ENCODE data around the gene ZNF195. TPM values are rescaled to one million over a fixed set of nuclear protein-coding genes. Genes with fewer than 3 reads are reported as not detected.
"Not testable (repeated sequence)": the region's sequence is repeated elsewhere in the genome, so short reads cannot be mapped to it uniquely, and the experiment has no call there.

Gene ZNF195
- 57.9 and 72.2 TPM in 2 replicates for total RNA-seq (ENCODE audit: low replicate concordance)

DNA sequence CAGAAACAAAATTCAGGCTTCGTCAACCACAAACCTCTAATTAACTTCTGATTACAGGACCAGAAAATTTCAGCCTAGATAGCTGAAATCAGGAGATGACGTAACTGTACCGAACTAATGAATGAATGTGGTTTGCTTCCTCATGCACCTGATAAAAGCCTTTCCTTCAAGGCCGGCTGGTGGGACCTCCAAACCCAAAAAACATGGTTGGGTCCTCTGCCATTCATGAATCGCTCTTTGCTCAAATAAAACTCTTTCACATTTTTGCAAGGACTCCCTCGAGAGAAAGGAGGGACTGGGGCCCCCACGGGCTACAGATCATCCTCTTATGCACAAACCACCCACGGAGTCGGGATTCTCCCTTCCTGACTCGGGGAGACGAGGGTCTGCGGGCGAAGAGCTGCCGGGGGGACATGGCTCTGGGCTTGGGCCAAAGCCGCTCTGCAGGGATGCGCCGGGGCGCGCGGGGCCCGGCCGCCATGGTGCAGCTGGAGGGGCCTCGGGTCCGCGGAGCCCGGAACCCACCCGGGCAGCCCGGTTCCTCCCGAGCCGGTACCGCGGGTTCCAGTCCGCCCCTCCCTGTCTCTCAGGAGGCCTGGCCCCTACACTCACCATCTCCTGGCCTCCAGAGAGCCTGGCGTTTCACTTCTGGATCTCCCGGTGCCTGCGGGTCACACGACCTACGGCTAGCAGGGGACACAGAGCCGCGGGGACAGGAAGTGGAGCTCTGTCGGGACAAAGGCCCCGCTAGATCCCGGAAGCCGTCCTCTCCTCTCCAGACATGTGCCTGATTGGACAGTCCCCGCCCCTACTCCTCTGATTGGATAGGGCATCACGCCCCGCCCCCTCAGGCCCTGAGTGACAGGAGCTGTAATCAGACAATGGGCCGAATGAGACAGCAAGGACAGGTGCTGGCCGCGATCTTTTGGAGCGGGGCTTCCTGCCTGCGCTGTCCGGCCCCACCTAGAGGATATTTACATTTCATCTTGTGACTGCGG, at the start of gene ZNF195:
Gene ZNF195 (minus strand): TSS at position 721 of the 998 bp plus-strand sequence. CDS start 106 bp downstream, at position 615.
- peak within 1 kb of the TSS; percentile 79 for H3K4me2 ChIP-seq
- H3K4me1 ChIP-seq, result peaks cover 35% of the 10 kb centered on the region
- peaks cover 5% of the 10 kb centered on the region for H3K36me3 ChIP-seq
- no peaks in the 10 kb centered on the region for H3K9me3 ChIP-seq (ENCODE audit: low read depth)
- Mint-ChIP-seq H3K27me3 (ENCODE audit: insufficient read depth, low read depth) (peaks cover 7% of the 10 kb centered on the region), H3K36me3 (peaks cover 52% of the 10 kb centered on the region), H3K27ac (peak within 1 kb of the TSS; percentile 99), H3K4me3 (peak within 1 kb of the TSS; percentile 99), H3K9me3 (peaks cover 52% of the 10 kb centered on the region), H3K4me1 (peaks cover 16% of the 10 kb centered on the region)
- H3K9ac ChIP-seq, result peak within 1 kb of the TSS; percentile 88
- no peak for TF ChIP-seq CTCF (IDR thresholded peaks at IDR 0.05)
- H3K27me3 ChIP-seq, result no peaks in the 10 kb centered on the region
- H3K4me3 ChIP-seq, result peak within 1 kb of the TSS; percentile 72
- H3K79me2 ChIP-seq (ENCODE audit: low read depth), result peaks cover 79% of the 10 kb centered on the region
- H3K27ac ChIP-seq, result peak within 1 kb of the TSS; percentile 77
- peaks cover 41% of the 10 kb centered on the region for H4K20me1 ChIP-seq (ENCODE audit: low read depth)
- peak; percentile 99 for DNase-seq (ENCODE audit: low spot score)
- peak within 1 kb of the TSS; percentile 87 for H2AFZ ChIP-seq (replicated peaks)
- peaks cover 23% of the 10 kb centered on the region for H3F3A ChIP-seq (ENCODE audit: low read depth)

DNA sequence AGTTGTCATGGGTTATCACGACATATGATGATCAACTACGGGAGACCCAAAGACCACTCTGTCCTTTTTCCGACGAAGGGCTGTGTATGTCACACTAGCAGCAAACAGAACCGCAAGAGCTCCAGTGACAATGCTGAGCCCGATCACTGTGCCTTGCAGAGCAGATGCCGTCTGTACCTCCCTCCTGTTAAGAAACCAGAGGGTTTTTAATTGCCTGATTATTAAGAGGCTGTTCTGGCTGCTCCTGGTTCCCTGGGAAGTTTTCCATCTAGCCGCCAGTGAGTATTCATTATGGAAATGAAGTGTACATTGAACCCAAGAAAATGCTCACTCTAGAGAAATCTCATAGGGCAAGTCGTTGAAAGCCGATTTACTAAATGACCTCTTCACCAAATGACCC, 49.1 kb upstream of the ZNF195 start:
- not testable (repeated sequence) for H3K36me3 Mint-ChIP-seq; H2AFZ ChIP-seq (replicated peaks)

GRCh38 chr11:3426541-3426940, 47.6 kb upstream of the ZNF195 start:
- H3K4me3 ChIP-seq; H3K4me3 Mint-ChIP-seq; H4K20me1 ChIP-seq (ENCODE audit: low read depth); H3K27ac Mint-ChIP-seq; H3K4me2 ChIP-seq; H3K36me3 ChIP-seq; H2AFZ ChIP-seq (replicated peaks); DNase-seq (ENCODE audit: low spot score); H3K36me3 Mint-ChIP-seq; H3K27me3 ChIP-seq; H3K9me3 Mint-ChIP-seq; H3K27ac ChIP-seq; H3K9ac ChIP-seq; H3K9me3 ChIP-seq (ENCODE audit: low read depth); H3F3A ChIP-seq (ENCODE audit: low read depth); H3K79me2 ChIP-seq (ENCODE audit: low read depth); H3K4me1 ChIP-seq: not testable (repeated sequence)
- peaks cover 13% of the 10 kb centered on the region for H3K27me3 Mint-ChIP-seq (ENCODE audit: insufficient read depth, low read depth)
- peaks cover 36% of the 10 kb centered on the region for H3K4me1 Mint-ChIP-seq

More for the DNA sequence above, 49.1 kb upstream of the ZNF195 start:
- H3K9me3 ChIP-seq (ENCODE audit: low read depth); H3F3A ChIP-seq (ENCODE audit: low read depth); H3K27ac ChIP-seq; H3K79me2 ChIP-seq (ENCODE audit: low read depth); H3K9ac ChIP-seq; H3K4me3 ChIP-seq; H3K27me3 ChIP-seq; H3K27ac Mint-ChIP-seq; H3K4me1 ChIP-seq; DNase-seq (ENCODE audit: low spot score); H3K36me3 ChIP-seq; H3K4me2 ChIP-seq; H3K9me3 Mint-ChIP-seq; H3K4me3 Mint-ChIP-seq; H4K20me1 ChIP-seq (ENCODE audit: low read depth): not testable (repeated sequence)
- Mint-ChIP-seq H3K4me1 (peaks cover 34% of the 10 kb centered on the region), H3K27me3 (ENCODE audit: insufficient read depth, low read depth) (peaks cover 13% of the 10 kb centered on the region)

DNA sequence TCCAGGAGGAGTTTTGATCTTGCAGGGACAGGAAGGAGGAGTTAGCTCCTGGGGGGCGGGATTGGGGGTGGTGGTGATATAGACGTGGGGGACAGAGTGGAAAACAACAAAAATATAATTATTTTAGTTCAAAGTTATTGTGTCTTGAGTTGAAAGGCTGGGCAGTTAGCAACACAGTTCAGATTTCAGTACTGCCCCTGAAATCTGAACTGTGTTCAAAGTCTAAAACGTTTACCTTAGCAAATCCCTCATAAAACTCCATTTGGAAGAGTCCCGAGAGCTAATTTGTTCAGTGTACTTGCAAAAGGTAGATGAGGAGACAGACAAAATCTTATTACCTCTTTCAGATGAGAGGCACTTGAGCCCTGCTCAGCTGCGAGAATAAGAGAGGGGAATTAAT, 45.0 kb upstream of the ZNF195 start:
- H3K27ac ChIP-seq; H3K4me1 ChIP-seq; H3K9me3 ChIP-seq (ENCODE audit: low read depth); H3K27me3 ChIP-seq; H4K20me1 ChIP-seq (ENCODE audit: low read depth); H3K27ac Mint-ChIP-seq; H3K9me3 Mint-ChIP-seq; H3K79me2 ChIP-seq (ENCODE audit: low read depth); H3K9ac ChIP-seq; H3F3A ChIP-seq (ENCODE audit: low read depth); H3K36me3 ChIP-seq; DNase-seq (ENCODE audit: low spot score); H2AFZ ChIP-seq (replicated peaks); H3K36me3 Mint-ChIP-seq: not testable (repeated sequence)
- H3K4me3 Mint-ChIP-seq, result peak overlapping the region; percentile 83
- peaks cover 13% of the 10 kb centered on the region for H3K27me3 Mint-ChIP-seq (ENCODE audit: insufficient read depth, low read depth)
- peaks cover 25% of the 10 kb centered on the region for H3K4me1 Mint-ChIP-seq
- Histone ChIP-seq H3K4me3 (peak overlapping the region; percentile 39), H3K4me2 (peak overlapping the region; percentile 73)

DNA sequence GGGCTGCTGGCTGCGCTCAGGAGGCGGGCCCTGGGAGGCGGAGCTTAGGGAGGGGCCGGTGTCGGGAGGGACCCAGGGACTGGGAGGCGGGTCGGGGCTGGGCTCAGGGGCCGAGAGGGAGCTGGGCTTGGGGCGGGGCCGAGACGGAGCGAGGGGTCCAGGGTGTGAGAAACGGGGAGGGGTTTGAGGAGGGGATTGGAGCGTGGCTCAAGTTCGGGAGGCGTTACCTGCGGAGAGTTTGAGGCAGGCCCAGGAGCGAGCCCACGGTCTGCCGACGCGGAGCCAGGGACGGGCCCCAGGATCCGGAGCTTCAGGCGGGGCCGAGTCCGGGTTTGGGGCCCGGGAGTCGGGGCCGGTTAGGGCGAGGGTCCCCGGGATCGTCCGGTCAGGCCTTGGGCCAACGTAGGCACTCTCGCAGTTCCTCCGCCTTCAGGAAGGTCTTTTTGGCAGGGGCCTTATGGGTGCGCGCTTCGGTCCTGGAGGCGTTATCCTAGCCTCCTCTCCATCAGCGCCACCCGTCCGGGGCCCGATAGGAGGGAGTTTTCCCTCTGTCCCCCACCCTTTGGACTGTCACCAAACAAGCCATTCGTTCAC, 44.3 kb upstream of the ZNF195 start:
- H3K4me1 ChIP-seq; H3F3A ChIP-seq (ENCODE audit: low read depth); H3K9me3 Mint-ChIP-seq; H3K9me3 ChIP-seq (ENCODE audit: low read depth); H3K36me3 Mint-ChIP-seq; H4K20me1 ChIP-seq (ENCODE audit: low read depth); H3K36me3 ChIP-seq; H3K9ac ChIP-seq; H3K27ac ChIP-seq; H2AFZ ChIP-seq (replicated peaks); H3K79me2 ChIP-seq (ENCODE audit: low read depth); H3K27ac Mint-ChIP-seq; DNase-seq (ENCODE audit: low spot score); H3K27me3 ChIP-seq: not testable (repeated sequence)
- H3K4me1 Mint-ChIP-seq, result peaks cover 18% of the 10 kb centered on the region
- Histone ChIP-seq H3K4me3 (peak overlapping the region; percentile 58), H3K4me2 (peak overlapping the region; percentile 73)
- H3K27me3 Mint-ChIP-seq (ENCODE audit: insufficient read depth, low read depth), result peaks cover 13% of the 10 kb centered on the region
- H3K4me3 Mint-ChIP-seq, result peak overlapping the region; percentile 92

GRCh38 chr11:3422380-3423137, 43.6 kb upstream of the ZNF195 start:
- H3K27ac ChIP-seq, result not testable (repeated sequence)

More at GRCh38 chr11:3422380-3423137, 43.6 kb upstream of the ZNF195 start:
- Histone ChIP-seq H2AFZ (replicated peaks) (peak overlapping the region; percentile 67), H3K4me2 (peak overlapping the region; percentile 89), H3K4me3 (peak overlapping the region; percentile 58)
- H4K20me1 ChIP-seq (ENCODE audit: low read depth); H3K27me3 ChIP-seq; H3K36me3 ChIP-seq; H3F3A ChIP-seq (ENCODE audit: low read depth); H3K9ac ChIP-seq; H3K9me3 Mint-ChIP-seq; H3K4me1 ChIP-seq; H3K79me2 ChIP-seq (ENCODE audit: low read depth); H3K9me3 ChIP-seq (ENCODE audit: low read depth); H3K36me3 Mint-ChIP-seq: not testable (repeated sequence)
- Mint-ChIP-seq H3K27me3 (ENCODE audit: insufficient read depth, low read depth) (peaks cover 13% of the 10 kb centered on the region), H3K4me1 (peaks cover 14% of the 10 kb centered on the region), H3K4me3 (peak overlapping the region; percentile 92), H3K27ac (peak overlapping the region; percentile 90)
- peak; percentile 97 for DNase-seq (ENCODE audit: low spot score)

Measured in neural progenitor cell (in vitro differentiated cells).